ENCODE data around the gene RNASEH2A.
"Not testable (repeated sequence)": the region's sequence is repeated elsewhere in the genome, so short reads cannot be mapped to it uniquely, and the experiment has no call there.

RNASEH2A gene

DNA sequence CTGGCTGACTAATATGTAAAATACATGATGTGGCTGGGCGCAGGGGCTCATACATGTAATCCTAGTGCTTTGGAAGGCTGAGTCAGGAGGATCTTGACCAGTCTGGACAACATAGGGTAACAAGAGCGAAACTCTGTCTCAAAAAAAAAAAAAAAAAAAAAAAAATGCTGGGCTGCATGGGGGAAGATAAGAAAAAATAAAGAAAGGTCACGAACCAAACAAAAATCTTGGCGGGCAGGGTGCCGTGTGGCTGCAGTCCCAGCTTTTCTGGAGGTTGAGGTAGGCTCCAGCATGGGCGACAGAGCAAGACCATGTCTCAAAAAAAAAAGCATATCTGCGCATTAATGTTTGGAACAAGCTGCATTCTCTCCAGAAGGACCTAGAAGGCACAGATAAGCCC is 8.7 kb downstream of the RNASEH2A start (continued):
- TF ChIP-seq, protein P1, sequence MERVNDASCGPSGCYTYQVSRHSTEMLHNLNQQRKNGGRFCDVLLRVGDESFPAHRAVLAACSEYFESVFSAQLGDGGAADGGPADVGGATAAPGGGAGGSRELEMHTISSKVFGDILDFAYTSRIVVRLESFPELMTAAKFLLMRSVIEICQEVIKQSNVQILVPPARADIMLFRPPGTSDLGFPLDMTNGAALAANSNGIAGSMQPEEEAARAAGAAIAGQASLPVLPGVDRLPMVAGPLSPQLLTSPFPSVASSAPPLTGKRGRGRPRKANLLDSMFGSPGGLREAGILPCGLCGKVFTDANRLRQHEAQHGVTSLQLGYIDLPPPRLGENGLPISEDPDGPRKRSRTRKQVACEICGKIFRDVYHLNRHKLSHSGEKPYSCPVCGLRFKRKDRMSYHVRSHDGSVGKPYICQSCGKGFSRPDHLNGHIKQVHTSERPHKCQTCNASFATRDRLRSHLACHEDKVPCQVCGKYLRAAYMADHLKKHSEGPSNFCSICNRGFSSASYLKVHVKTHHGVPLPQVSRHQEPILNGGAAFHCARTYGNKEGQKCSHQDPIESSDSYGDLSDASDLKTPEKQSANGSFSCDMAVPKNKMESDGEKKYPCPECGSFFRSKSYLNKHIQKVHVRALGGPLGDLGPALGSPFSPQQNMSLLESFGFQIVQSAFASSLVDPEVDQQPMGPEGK (CRISPR knock-in tag; IDR thresholded peaks at IDR 0.05; ENCODE audit: borderline replicate concordance) = no peak

DNA sequence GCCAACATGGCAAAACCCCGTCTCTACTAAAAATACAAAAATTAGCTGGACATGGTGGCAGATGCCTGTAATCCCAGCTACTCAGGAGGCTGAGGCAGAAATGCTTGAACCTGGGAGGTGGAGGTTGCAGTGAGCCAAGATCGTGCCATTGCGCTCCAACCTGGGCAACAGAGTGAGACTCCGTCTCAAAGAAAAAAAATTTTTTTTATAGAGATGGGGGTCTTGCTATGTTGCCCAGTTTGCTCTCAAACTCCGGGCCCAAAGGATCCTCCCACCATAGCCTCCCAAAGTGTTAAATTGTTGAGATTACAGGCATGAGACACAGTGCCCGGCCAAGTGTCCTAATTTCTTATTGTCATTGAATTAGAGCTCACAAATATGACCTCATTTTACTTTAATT is 10.8 kb downstream of the RNASEH2A start:
- not testable (repeated sequence) for ATAC-seq

DNA sequence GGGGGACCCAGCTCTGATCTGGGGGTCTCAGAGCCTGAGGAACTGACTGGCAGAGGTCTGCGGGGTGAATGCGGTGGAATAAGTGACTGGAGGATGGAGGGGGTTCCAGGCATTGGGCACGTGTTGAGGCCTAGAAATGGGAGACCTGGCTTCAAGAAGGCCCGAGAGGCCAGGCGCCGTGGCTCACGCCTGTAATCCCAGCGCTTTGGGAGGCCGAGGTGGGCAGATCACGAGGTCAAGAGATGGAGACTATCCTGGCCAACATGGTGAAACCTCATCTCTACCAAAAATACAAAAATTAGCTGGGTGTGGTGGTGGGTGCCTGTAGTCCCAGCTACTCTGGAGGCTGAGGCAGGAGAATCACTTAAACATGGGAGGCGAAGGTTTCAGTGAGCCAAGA is 11.4 kb downstream of the RNASEH2A start:
- not testable (repeated sequence) for ATAC-seq

DNA sequence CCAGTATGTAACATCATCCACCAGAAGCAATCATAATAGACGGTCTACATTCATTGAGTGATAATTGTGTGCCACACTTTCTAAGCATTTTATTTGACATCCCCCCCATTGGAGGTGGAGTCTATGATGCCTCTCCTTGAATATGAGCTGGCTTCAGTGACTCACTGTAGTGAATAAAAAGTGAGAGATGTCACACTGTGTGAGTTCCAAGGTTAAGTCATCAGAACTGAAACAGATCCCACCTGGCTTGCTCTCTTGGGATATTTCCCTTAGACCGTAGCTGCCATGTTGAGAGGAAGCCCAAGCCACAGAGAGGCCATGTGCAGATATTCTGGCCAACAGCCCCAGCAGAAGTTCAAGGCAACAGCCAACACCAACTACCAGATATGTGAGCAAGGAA is 15.4 kb downstream of the RNASEH2A start:
- no peak for ATAC-seq
- TF ChIP-seq TCF4 (CRISPR knock-in tag; IDR thresholded peaks at IDR 0.05; ENCODE audit: borderline replicate concordance) (no peak), ZNF565 (CRISPR knock-in tag; conservative IDR thresholded peaks at IDR 0.05; ENCODE audit: low read depth) (no peak), CSDC2 (CRISPR knock-in tag; IDR thresholded peaks at IDR 0.05) (no peak), ZC3H10 (CRISPR knock-in tag; IDR thresholded peaks at IDR 0.05) (no peak), TOX (CRISPR knock-in tag; IDR thresholded peaks at IDR 0.05; ENCODE audit: borderline replicate concordance) (no peak)

DNA sequence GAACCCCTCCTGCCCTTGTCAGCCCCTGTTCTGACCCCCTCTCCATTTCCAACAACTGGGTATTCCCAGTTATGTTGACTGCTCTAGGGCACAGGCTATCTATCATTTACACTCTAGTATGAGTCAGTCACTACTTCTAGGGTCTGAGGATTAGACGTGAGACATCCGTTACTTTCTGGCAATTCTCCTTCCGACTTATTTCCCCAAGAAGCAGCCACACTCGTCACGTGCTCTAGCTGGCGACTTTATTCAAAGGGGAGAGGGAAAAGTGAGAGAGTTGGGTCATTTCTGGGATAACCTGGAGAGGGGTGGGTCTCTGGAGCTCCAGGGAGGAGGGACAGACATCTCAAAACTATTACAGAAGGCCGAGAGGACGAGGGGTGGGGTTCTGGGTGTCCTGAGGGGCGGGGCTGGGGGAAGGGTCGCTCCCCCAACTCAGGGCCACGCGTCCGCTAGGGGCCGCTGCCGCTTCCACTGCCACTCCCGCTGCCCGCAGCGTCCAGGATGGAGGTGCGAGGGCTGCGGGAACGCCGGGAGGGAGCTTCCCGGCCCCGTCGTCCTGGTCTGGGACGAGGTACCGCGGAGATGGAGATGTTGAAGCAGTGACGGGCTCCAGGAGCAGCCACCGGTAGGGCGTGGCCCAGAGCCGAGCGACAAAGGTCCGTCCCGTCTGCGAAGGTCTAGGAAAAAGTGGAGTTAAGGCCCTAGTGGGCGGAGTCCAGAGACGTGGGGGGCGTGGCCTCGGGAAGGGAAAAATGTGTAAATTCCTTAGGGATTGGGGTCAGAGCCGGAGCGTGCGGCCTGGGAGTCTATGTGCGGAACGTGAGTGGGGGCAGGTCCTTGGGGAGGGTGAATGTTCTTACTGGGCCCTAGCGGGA is 19.1 kb downstream of the RNASEH2A start:
- ATAC-seq = peak; percentile 62
- TF ChIP-seq ZFP3 (CRISPR knock-in tag; IDR thresholded peaks at IDR 0.05) = no peak
- no peak for TF ChIP-seq TOX (CRISPR knock-in tag; IDR thresholded peaks at IDR 0.05; ENCODE audit: borderline replicate concordance)
- TF ChIP-seq, protein P2, sequence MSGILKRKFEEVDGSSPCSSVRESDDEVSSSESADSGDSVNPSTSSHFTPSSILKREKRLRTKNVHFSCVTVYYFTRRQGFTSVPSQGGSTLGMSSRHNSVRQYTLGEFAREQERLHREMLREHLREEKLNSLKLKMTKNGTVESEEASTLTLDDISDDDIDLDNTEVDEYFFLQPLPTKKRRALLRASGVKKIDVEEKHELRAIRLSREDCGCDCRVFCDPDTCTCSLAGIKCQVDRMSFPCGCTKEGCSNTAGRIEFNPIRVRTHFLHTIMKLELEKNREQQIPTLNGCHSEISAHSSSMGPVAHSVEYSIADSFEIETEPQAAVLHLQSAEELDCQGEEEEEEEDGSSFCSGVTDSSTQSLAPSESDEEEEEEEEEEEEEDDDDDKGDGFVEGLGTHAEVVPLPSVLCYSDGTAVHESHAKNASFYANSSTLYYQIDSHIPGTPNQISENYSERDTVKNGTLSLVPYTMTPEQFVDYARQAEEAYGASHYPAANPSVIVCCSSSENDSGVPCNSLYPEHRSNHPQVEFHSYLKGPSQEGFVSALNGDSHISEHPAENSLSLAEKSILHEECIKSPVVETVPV (CRISPR knock-in tag; IDR thresholded peaks at IDR 0.05) = no peak
- TF ChIP-seq ZNF8 (CRISPR knock-in tag; IDR thresholded peaks at IDR 0.05) = no peak
- no peak for TF ChIP-seq ZC3H10 (CRISPR knock-in tag; IDR thresholded peaks at IDR 0.05)
- no peak for TF ChIP-seq ZFP30 (CRISPR knock-in tag; IDR thresholded peaks at IDR 0.05)
- no peak for TF ChIP-seq SNAI2 (CRISPR knock-in tag; IDR thresholded peaks at IDR 0.05)
- no peak for TF ChIP-seq TCF4 (CRISPR knock-in tag; IDR thresholded peaks at IDR 0.05; ENCODE audit: borderline replicate concordance)
- TF ChIP-seq CSDC2 (CRISPR knock-in tag; IDR thresholded peaks at IDR 0.05) = no peak
- TF ChIP-seq BACH2 (CRISPR knock-in tag; IDR thresholded peaks at IDR 0.05; ENCODE audit: borderline replicate concordance) = no peak
- TF ChIP-seq GLIS3 (CRISPR knock-in tag; IDR thresholded peaks at IDR 0.05) = no peak
- no peak for TF ChIP-seq RARB (CRISPR knock-in tag; IDR thresholded peaks at IDR 0.05)
- TF ChIP-seq, protein P1 (CRISPR knock-in tag; IDR thresholded peaks at IDR 0.05; ENCODE audit: borderline replicate concordance) = no peak

DNA sequence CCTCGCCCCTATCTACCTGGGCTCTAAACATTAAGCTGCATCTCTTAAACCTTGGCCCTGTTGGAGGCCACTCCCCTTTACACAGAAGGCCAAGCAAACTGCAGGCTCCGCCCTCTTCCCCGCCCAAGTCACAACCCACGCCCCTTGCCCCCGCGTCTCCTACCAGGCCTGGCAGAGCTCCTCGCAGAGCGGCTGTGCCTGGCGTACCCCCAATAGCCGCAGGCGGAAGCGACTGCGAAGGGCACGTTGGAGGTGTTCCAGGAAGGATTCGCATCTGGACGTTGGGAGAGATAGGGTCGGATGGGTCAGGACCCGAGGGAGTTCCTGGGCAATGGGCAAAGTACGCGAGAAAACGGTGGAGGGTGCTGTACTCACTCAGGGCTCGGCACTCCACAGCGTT is 22.1 kb downstream of the RNASEH2A start:
- ATAC-seq = peak; percentile 85
- TF ChIP-seq, protein P1 (CRISPR knock-in tag; IDR thresholded peaks at IDR 0.05; ENCODE audit: borderline replicate concordance) = no peak
- TF ChIP-seq GLIS3 (CRISPR knock-in tag; IDR thresholded peaks at IDR 0.05) = no peak
- peak; percentile 32; the same call in 1 of the 2 replicates for TF ChIP-seq TCF4 (CRISPR knock-in tag; IDR thresholded peaks at IDR 0.05; ENCODE audit: borderline replicate concordance)

DNA sequence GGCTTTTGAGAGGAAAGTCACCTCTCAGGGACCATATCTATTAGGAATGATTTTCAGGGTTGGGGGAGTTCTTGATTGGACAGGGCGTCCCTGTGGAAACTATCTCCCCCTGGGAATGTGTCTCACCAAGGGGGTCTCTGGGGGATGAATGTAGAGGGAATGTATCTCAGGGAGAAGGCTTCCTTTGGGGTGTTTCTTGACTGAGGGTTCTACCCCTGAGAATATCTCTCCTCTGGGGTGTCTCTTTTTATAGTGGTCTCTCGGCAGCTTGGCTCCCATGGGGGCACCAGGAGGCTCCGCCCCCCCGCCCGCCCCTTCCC is 27.0 kb downstream of the RNASEH2A start:
- ATAC-seq = no peak
- no peak for TF ChIP-seq ZNF70 (CRISPR knock-in tag; IDR thresholded peaks at IDR 0.05)
- TF ChIP-seq ZFP3 (CRISPR knock-in tag; IDR thresholded peaks at IDR 0.05) = no peak
- no peak for TF ChIP-seq ISL1 (CRISPR knock-in tag; IDR thresholded peaks at IDR 0.05)
